ENCODE results near the gene NEK1.
"Not testable (repeated sequence)": the region's sequence is repeated elsewhere in the genome, so short reads cannot be mapped to it uniquely, and the experiment has no call there.

NEK1 gene

GRCh38 chr4:169485086-169485485 lies 127.3 kb downstream of the NEK1 start:
- H3K27me3 Mint-ChIP-seq, result no peaks in the 10 kb centered on the region
- H3K9me3 Mint-ChIP-seq, result peaks cover 0 to 6% of the 10 kb centered on the region in 2 donors
- DNase-seq (no peak), ATAC-seq (replicated peaks) (no peak)
- H3K4me1 Mint-ChIP-seq, result no peaks in the 10 kb centered on the region
- H3K36me3 Mint-ChIP-seq, result peaks cover 11 to 23% of the 10 kb centered on the region in 2 donors
- H3K4me3 Mint-ChIP-seq, result no peak overlapping the region
- H3K27ac Mint-ChIP-seq, result no peak overlapping the region

GRCh38 chr4:169484485-169484884 lies 127.9 kb downstream of the NEK1 start:
- no peak for DNase-seq
- Mint-ChIP-seq H3K9me3 (peaks cover 0 to 6% of the 10 kb centered on the region in 2 donors), H3K36me3 (peaks cover 9 to 21% of the 10 kb centered on the region in 2 donors), H3K27ac (no peak overlapping the region), H3K4me1 (no peaks in the 10 kb centered on the region), H3K4me3 (no peak overlapping the region), H3K27me3 (no peaks in the 10 kb centered on the region)
- ATAC-seq (replicated peaks), result no peak

- DNase-seq, result no peak
- Mint-ChIP-seq H3K36me3 (peaks cover 29 to 35% of the 10 kb centered on the region in 2 donors), H3K27me3 (no peaks in the 10 kb centered on the region), H3K9me3 (peaks cover 5 to 8% of the 10 kb centered on the region in 2 donors), H3K4me1 (no peaks in the 10 kb centered on the region), H3K4me3 (no peak overlapping the region), H3K27ac (no peak overlapping the region)
- ATAC-seq (replicated peaks), result no peak
Observed at GRCh38 chr4:169464080-169464479, 148.3 kb downstream of the NEK1 start.

GRCh38 chr4:169460081-169460480 lies 152.3 kb downstream of the NEK1 start:
- H3K36me3 Mint-ChIP-seq, result peaks cover 46 to 62% of the 10 kb centered on the region in 2 donors
- H3K9me3 Mint-ChIP-seq, result peaks cover 10 to 11% of the 10 kb centered on the region in 2 donors

GRCh38 chr4:169458575-169458974 lies 153.8 kb downstream of the NEK1 start:
- DNase-seq, result no peak
- Mint-ChIP-seq H3K4me3 (no peak overlapping the region), H3K9me3 (peaks cover 12 to 14% of the 10 kb centered on the region in 2 donors), H3K27ac (no peak overlapping the region), H3K4me1 (no peaks in the 10 kb centered on the region), H3K27me3 (no peaks in the 10 kb centered on the region), H3K36me3 (peaks cover 53 to 75% of the 10 kb centered on the region in 2 donors)
- ATAC-seq (replicated peaks), result no peak

More at GRCh38 chr4:169460081-169460480, 152.3 kb downstream of the NEK1 start:
- Mint-ChIP-seq H3K4me3 (no peak overlapping the region), H3K4me1 (no peaks in the 10 kb centered on the region), H3K27ac (no peak overlapping the region), H3K27me3 (no peaks in the 10 kb centered on the region)
- DNase-seq (no peak), ATAC-seq (replicated peaks) (no peak)

GRCh38 chr4:169452644-169453043 lies 159.7 kb downstream of the NEK1 start:
- not testable (repeated sequence) for DNase-seq; H3K27ac Mint-ChIP-seq; H3K4me3 Mint-ChIP-seq; ATAC-seq (replicated peaks); H3K4me1 Mint-ChIP-seq; H3K27me3 Mint-ChIP-seq
- Mint-ChIP-seq H3K9me3 (peaks cover 16 to 19% of the 10 kb centered on the region in 2 donors), H3K36me3 (peaks cover 62 to 86% of the 10 kb centered on the region in 2 donors)

GRCh38 chr4:169448935-169449334 lies 163.4 kb downstream of the NEK1 start:
- Mint-ChIP-seq H3K36me3 (peaks cover 69 to 85% of the 10 kb centered on the region in 2 donors), H3K9me3 (peaks cover 23 to 36% of the 10 kb centered on the region in 2 donors)
- not testable (repeated sequence) for DNase-seq; H3K4me3 Mint-ChIP-seq; ATAC-seq (replicated peaks); H3K27me3 Mint-ChIP-seq; H3K27ac Mint-ChIP-seq; H3K4me1 Mint-ChIP-seq

- Mint-ChIP-seq H3K4me1 (peaks cover under 1 to 6% of the 10 kb centered on the region in 2 donors), H3K27ac (no peak overlapping the region), H3K27me3 (no peaks in the 10 kb centered on the region), H3K4me3 (no peak overlapping the region), H3K36me3 (peaks cover 78 to 86% of the 10 kb centered on the region in 2 donors), H3K9me3 (peaks cover 27 to 43% of the 10 kb centered on the region in 2 donors)
- DNase-seq (no peak), ATAC-seq (replicated peaks) (no peak)
Observed at GRCh38 chr4:169446824-169447223, 165.6 kb downstream of the NEK1 start.

GRCh38 chr4:169443748-169444147 lies 168.6 kb downstream of the NEK1 start:
- Mint-ChIP-seq H3K9me3 (peaks cover 28 to 38% of the 10 kb centered on the region in 2 donors), H3K36me3 (peaks cover 62 to 71% of the 10 kb centered on the region in 2 donors), H3K4me3 (no peak overlapping the region), H3K27me3 (no peaks in the 10 kb centered on the region), H3K4me1 (peaks cover 11 to 31% of the 10 kb centered on the region in 2 donors), H3K27ac (no peak overlapping the region)
- ATAC-seq (replicated peaks) (no peak), DNase-seq (no peak)

GRCh38 chr4:169440446-169440845 lies 171.9 kb downstream of the NEK1 start:
- ATAC-seq (replicated peaks), result no peak
- peaks cover 23 to 53% of the 10 kb centered on the region in 2 donors for H3K4me1 Mint-ChIP-seq
- no peak for DNase-seq

GRCh38 chr4:169439244-169439643 lies 173.1 kb downstream of the NEK1 start:
- H3K27me3 Mint-ChIP-seq, result no peaks in the 10 kb centered on the region
- peaks cover 8 to 16% of the 10 kb centered on the region in 2 donors for H3K9me3 Mint-ChIP-seq
- DNase-seq (no peak), ATAC-seq (replicated peaks) (no peak)
- H3K36me3 Mint-ChIP-seq, result peaks cover 28 to 49% of the 10 kb centered on the region in 2 donors
- H3K4me1 Mint-ChIP-seq, result peaks cover 23 to 53% of the 10 kb centered on the region in 2 donors
- no peak overlapping the region for H3K27ac Mint-ChIP-seq
- H3K4me3 Mint-ChIP-seq, result no peak overlapping the region

More at GRCh38 chr4:169440446-169440845, 171.9 kb downstream of the NEK1 start:
- H3K9me3 Mint-ChIP-seq, result peaks cover 15 to 23% of the 10 kb centered on the region in 2 donors
- H3K27me3 Mint-ChIP-seq, result no peaks in the 10 kb centered on the region
- no peak overlapping the region for H3K4me3 Mint-ChIP-seq
- no peak overlapping the region for H3K27ac Mint-ChIP-seq
- H3K36me3 Mint-ChIP-seq, result peaks cover 40 to 57% of the 10 kb centered on the region in 2 donors

GRCh38 chr4:169438057-169438480 lies 174.3 kb downstream of the NEK1 start:
- ATAC-seq (replicated peaks), result peak; percentile 66 to 77
- Mint-ChIP-seq H3K27me3 (no peaks in the 10 kb centered on the region), H3K4me1 (peaks cover 23 to 53% of the 10 kb centered on the region in 2 donors), H3K27ac (no peak overlapping the region), H3K9me3 (peaks cover 3 to 5% of the 10 kb centered on the region in 2 donors), H3K4me3 (no peak overlapping the region), H3K36me3 (peaks cover 17 to 39% of the 10 kb centered on the region in 2 donors)
- no peak for DNase-seq

GRCh38 chr4:169437299-169438047 lies 174.9 kb downstream of the NEK1 start:
- Mint-ChIP-seq H3K27ac (peak overlapping the region; percentile 43), H3K4me1 (peaks cover 23 to 53% of the 10 kb centered on the region in 2 donors), H3K9me3 (peaks cover 3 to 4% of the 10 kb centered on the region in 2 donors), H3K4me3 (peak overlapping the region in 1 of 2 donors; percentile 32), H3K27me3 (no peaks in the 10 kb centered on the region), H3K36me3 (peaks cover 13 to 35% of the 10 kb centered on the region in 2 donors)
- ATAC-seq (replicated peaks) (peak; percentile 80 to 84), DNase-seq (peak; percentile 10)

GRCh38 chr4:169436734-169437133 lies 175.6 kb downstream of the NEK1 start:
- H3K36me3 Mint-ChIP-seq, result peaks cover 8 to 28% of the 10 kb centered on the region in 2 donors
- no peak overlapping the region for H3K4me3 Mint-ChIP-seq
- no peaks in the 10 kb centered on the region for H3K9me3 Mint-ChIP-seq
- no peaks in the 10 kb centered on the region for H3K27me3 Mint-ChIP-seq
- H3K27ac Mint-ChIP-seq, result no peak overlapping the region
- peaks cover 22 to 47% of the 10 kb centered on the region in 2 donors for H3K4me1 Mint-ChIP-seq
- DNase-seq (no peak), ATAC-seq (replicated peaks) (peak; percentile 18 to 58)

- ATAC-seq (replicated peaks), result no peak
- Mint-ChIP-seq H3K36me3 (peaks cover 13 to 24% of the 10 kb centered on the region in 2 donors), H3K9me3 (no peaks in the 10 kb centered on the region), H3K27me3 (no peaks in the 10 kb centered on the region), H3K4me1 (peaks cover 0 to 3% of the 10 kb centered on the region in 2 donors), H3K4me3 (no peak overlapping the region), H3K27ac (no peak overlapping the region)
- no peak for DNase-seq
Observed at GRCh38 chr4:169428376-169428775, 184.0 kb downstream of the NEK1 start.
